Activated CD8-positive, alpha-beta memory T cell treated with anti-CD3 and anti-CD28 coated beads, Interleukin-2, amount 50 U/mL, for 48 hours (primary cell): ENCODE results near the gene SLK.
A peak's percentile ranks its signal among the peaks of the same experiment; 100 is the strongest.

Experiments
- DNase-seq: peaks from one replicate; pipeline ENCODE4 v3.0.0-alpha.2; 2020

Gene SLK

GRCh38 chr10:104035194-104036068 lies 68.5 kb downstream of the SLK start:
- DNase-seq, result no peak

- no peak for DNase-seq
Observed at GRCh38 chr10:104036069-104036384, 69.1 kb downstream of the SLK start.

- DNase-seq, result no peak
Observed at GRCh38 chr10:104036518-104037260, 69.7 kb downstream of the SLK start.

GRCh38 chr10:104037261-104037951 lies 70.5 kb downstream of the SLK start:
- no peak for DNase-seq

GRCh38 chr10:104038537-104038936 lies 71.6 kb downstream of the SLK start:
- DNase-seq, result no peak

- no peak for DNase-seq
Observed at GRCh38 chr10:104038958-104039752, 72.2 kb downstream of the SLK start.

- no peak for DNase-seq
Observed at GRCh38 chr10:104040382-104040781, 73.4 kb downstream of the SLK start.

- DNase-seq, result peak; percentile 13
Observed at GRCh38 chr10:104040862-104041789, 74.2 kb downstream of the SLK start.

- DNase-seq, result no peak
Observed at GRCh38 chr10:104041891-104042535, 75.1 kb downstream of the SLK start.

GRCh38 chr10:104043185-104043830 lies 76.4 kb downstream of the SLK start:
- no peak for DNase-seq

- no peak for DNase-seq
Observed at GRCh38 chr10:104043854-104044253, 76.9 kb downstream of the SLK start.

- no peak for DNase-seq
Observed at GRCh38 chr10:104045151-104046089, 78.5 kb downstream of the SLK start.

GRCh38 chr10:104046651-104047050 lies 79.7 kb downstream of the SLK start:
- DNase-seq, result no peak

- no peak for DNase-seq
Observed at GRCh38 chr10:104049504-104050250, 82.7 kb downstream of the SLK start.

GRCh38 chr10:104052431-104052830 lies 85.5 kb downstream of the SLK start:
- no peak for DNase-seq

- DNase-seq, result no peak
Observed at GRCh38 chr10:104053201-104053600, 86.3 kb downstream of the SLK start.

GRCh38 chr10:104054430-104054829 lies 87.5 kb downstream of the SLK start:
- no peak for DNase-seq

- no peak for DNase-seq
Observed at GRCh38 chr10:104056619-104057273, 89.8 kb downstream of the SLK start.
